ENCODE results near the gene CWC27. TPM values are rescaled to one million over a fixed set of nuclear protein-coding genes. Genes with fewer than 3 reads are reported as not detected.
A peak's percentile ranks its signal among the peaks of the same experiment; 100 is the strongest.

Gene CWC27
- total RNA-seq, 1 donor from 2014 or later, result 28.9 TPM

- H3K36me3 Mint-ChIP-seq (ENCODE audit: low read depth), result peaks cover 41% of the 10 kb centered on the region
- ATAC-seq (ENCODE audit: low read depth), result peak; percentile 49
Measured at GRCh38 chr5:64784451-64785025, 15.8 kb downstream of the CWC27 start.

GRCh38 chr5:64786372-64786771 is 17.6 kb downstream of the CWC27 start:
- no peaks in the 10 kb centered on the region for H3K4me1 Mint-ChIP-seq
- ChIA-PET CTCF (interaction anchor here (1.5 kb wide), 1 partner anchor 151 kb away, joined by 3 read pairs; no protein-coding TSS in a partner anchor), POLR2A (no interaction called here)
- H3K27me3 Mint-ChIP-seq, result no peaks in the 10 kb centered on the region
- no peak overlapping the region for H3K27ac Mint-ChIP-seq
- intact Hi-C loops (cut with micrococcal nuclease), result no loop called here
- no peaks in the 10 kb centered on the region for H3K9me3 Mint-ChIP-seq
- no peak for DNase-seq
- no peak overlapping the region for H3K4me3 Mint-ChIP-seq
- ATAC-seq (ENCODE audit: low read depth), result no peak
- H3K36me3 Mint-ChIP-seq (ENCODE audit: low read depth), result peaks cover 46% of the 10 kb centered on the region
- TF ChIP-seq CTCF (IDR thresholded peaks at IDR 0.05), result no peak

More at GRCh38 chr5:64784451-64785025, 15.8 kb downstream of the CWC27 start:
- Mint-ChIP-seq H3K4me3 (no peak overlapping the region), H3K4me1 (no peaks in the 10 kb centered on the region), H3K27me3 (no peaks in the 10 kb centered on the region), H3K27ac (no peak overlapping the region), H3K9me3 (no peaks in the 10 kb centered on the region)
- POLR2A ChIA-PET, result no interaction called here
- CTCF ChIA-PET, result interaction anchor here (0.6 to 4.4 kb wide), 5 partner anchors 15 to 698 kb away, joined by 3 to 55 read pairs (median 5); no protein-coding TSS in a partner anchor
- TF ChIP-seq CTCF (IDR thresholded peaks at IDR 0.05), result peak; percentile 83
- no peak for DNase-seq
- intact Hi-C loops (cut with micrococcal nuclease), result loop anchor here (1.0 kb wide), 1 partner anchor 149 kb away; no protein-coding TSS in a partner anchor

GRCh38 chr5:64788156-64788555 is 19.4 kb downstream of the CWC27 start:
- no peaks in the 10 kb centered on the region for H3K9me3 Mint-ChIP-seq
- ATAC-seq (ENCODE audit: low read depth) (no peak), DNase-seq (no peak)
- POLR2A ChIA-PET, result no interaction called here
- peaks cover 47% of the 10 kb centered on the region for H3K36me3 Mint-ChIP-seq (ENCODE audit: low read depth)
- no peak overlapping the region for H3K27ac Mint-ChIP-seq
- TF ChIP-seq CTCF (IDR thresholded peaks at IDR 0.05), result no peak
- intact Hi-C loops (cut with micrococcal nuclease), result no loop called here
- H3K4me3 Mint-ChIP-seq, result no peak overlapping the region
- H3K4me1 Mint-ChIP-seq, result no peaks in the 10 kb centered on the region
- CTCF ChIA-PET, result interaction anchor here (1.2 kb wide), 1 partner anchor 559 kb away, joined by 4 read pairs; no protein-coding TSS in a partner anchor
- no peaks in the 10 kb centered on the region for H3K27me3 Mint-ChIP-seq

- DNase-seq (no peak), ATAC-seq (ENCODE audit: low read depth) (no peak)
- H3K4me3 Mint-ChIP-seq, result no peak overlapping the region
- CTCF ChIA-PET, result no interaction called here
- H3K36me3 Mint-ChIP-seq (ENCODE audit: low read depth), result peaks cover 51% of the 10 kb centered on the region
- H3K27ac Mint-ChIP-seq, result no peak overlapping the region
- no peak for TF ChIP-seq CTCF (IDR thresholded peaks at IDR 0.05)
- intact Hi-C loops (cut with micrococcal nuclease), result no loop called here
- no peaks in the 10 kb centered on the region for H3K27me3 Mint-ChIP-seq
- no peaks in the 10 kb centered on the region for H3K4me1 Mint-ChIP-seq
- POLR2A ChIA-PET, result no interaction called here
- H3K9me3 Mint-ChIP-seq, result no peaks in the 10 kb centered on the region
Measured at GRCh38 chr5:64789457-64789856, 20.7 kb downstream of the CWC27 start.

- CTCF ChIA-PET, result no interaction called here
- H3K4me3 Mint-ChIP-seq, result no peak overlapping the region
- H3K27ac Mint-ChIP-seq, result no peak overlapping the region
- H3K4me1 Mint-ChIP-seq, result no peaks in the 10 kb centered on the region
- no peak for ATAC-seq (ENCODE audit: low read depth)
- H3K27me3 Mint-ChIP-seq, result no peaks in the 10 kb centered on the region
- POLR2A ChIA-PET, result no interaction called here
- no peaks in the 10 kb centered on the region for H3K9me3 Mint-ChIP-seq
- H3K36me3 Mint-ChIP-seq (ENCODE audit: low read depth), result peaks cover 52% of the 10 kb centered on the region
- TF ChIP-seq CTCF (IDR thresholded peaks at IDR 0.05), result no peak
- no peak for DNase-seq
- intact Hi-C loops (cut with micrococcal nuclease), result no loop called here
Measured at GRCh38 chr5:64790210-64790609, 21.5 kb downstream of the CWC27 start.

Data from activated B cell treated with CpG ODN at 0.5 μM for 24 hours (primary cell).